ENCODE results near the gene ARHGEF7.

DNA sequence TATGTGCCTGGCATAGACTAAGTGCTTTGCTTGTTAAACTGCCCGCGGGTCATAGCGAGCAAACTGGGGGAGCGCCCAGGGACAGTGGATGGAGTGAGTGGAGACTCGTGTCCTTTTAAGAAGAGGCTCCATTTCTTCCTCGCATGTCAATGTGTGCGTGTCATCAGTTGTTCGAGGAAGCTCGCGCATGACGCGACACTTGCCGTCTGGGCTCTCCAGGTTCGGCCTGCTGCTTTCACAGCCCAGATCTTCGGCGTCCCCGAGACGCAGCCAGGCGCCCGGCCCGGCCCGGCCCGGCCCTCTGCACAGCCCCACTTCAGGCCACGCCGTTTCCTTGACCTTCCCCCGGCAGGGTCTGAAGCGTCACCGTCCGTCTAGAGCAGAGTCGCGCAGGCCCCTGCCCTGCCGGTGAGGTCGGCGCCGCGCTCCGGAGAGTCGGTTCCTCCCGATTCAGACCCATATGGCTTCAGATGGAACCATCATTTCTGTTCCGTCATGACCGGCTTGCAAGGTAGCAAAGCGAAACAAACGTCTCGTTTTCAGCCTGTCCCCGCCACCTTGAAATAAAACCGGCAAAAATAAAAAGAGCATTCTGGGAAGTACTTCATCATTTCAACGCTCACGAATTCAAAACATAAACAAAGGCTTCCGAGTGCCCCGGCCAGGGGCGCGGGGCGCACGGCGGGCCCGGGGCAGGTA is 599 bp upstream of the ARHGEF7 start:
- TF ChIP-seq, protein P1, sequence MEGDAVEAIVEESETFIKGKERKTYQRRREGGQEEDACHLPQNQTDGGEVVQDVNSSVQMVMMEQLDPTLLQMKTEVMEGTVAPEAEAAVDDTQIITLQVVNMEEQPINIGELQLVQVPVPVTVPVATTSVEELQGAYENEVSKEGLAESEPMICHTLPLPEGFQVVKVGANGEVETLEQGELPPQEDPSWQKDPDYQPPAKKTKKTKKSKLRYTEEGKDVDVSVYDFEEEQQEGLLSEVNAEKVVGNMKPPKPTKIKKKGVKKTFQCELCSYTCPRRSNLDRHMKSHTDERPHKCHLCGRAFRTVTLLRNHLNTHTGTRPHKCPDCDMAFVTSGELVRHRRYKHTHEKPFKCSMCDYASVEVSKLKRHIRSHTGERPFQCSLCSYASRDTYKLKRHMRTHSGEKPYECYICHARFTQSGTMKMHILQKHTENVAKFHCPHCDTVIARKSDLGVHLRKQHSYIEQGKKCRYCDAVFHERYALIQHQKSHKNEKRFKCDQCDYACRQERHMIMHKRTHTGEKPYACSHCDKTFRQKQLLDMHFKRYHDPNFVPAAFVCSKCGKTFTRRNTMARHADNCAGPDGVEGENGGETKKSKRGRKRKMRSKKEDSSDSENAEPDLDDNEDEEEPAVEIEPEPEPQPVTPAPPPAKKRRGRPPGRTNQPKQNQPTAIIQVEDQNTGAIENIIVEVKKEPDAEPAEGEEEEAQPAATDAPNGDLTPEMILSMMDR (IDR thresholded peaks at IDR 0.05), result no peak
- TF ChIP-seq ZFX (IDR thresholded peaks at IDR 0.05; ENCODE audit: borderline replicate concordance), result no peak
